Hematopoietic multipotent progenitor cell treated with erythropoietin and hydrocortisone succinate and interleukin-3 and kit ligand, for 8 days (in vitro differentiated cells): Measurements from ENCODE around the gene CALML3.

ENCODE experiments used
- DNase-seq: peaks from one replicate; pipeline ENCODE4 v3.0.0-alpha.2; 2015

Gene CALML3

DNA sequence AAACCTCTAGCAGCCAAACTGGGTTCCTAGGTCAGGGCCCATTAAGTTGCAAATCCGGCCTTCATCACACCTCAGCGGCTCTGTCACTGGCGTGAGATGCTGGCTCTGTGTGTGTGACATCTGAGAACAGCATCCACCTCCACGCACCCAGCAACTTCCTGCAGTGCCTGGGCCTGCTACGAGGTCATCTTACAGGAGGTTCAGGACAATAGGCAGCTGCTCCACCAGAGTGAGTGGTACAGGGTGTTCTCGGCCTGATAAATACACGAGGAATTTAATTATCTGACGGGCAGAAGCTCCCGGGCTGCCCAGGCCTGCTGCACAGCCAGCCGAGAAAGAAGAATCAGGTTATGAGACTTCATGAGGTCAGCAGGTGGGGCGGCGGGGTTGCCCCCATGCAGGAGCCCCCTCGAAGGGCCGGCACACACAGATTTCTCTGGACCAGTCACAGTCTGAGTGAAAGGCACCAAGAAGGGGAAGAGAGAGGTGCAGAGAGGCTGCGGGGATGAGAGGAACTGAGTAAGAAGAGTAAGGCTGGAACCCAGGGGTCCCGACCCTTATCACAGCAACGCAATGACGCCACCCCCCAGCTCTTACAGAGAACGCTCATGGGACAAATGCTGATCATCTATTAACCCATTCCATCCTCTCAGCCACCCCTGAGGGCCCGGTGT, 49.3 kb downstream of the CALML3 start:
- no peak for DNase-seq

- no peak for DNase-seq
These were observed 49.9 kb downstream of the CALML3 start for GRCh38 chr10:5574642-5575131.

GRCh38 chr10:5575144-5575481, 50.4 kb downstream of the CALML3 start:
- DNase-seq = no peak

GRCh38 chr10:5575482-5576153, 50.9 kb downstream of the CALML3 start:
- DNase-seq = no peak

- no peak for DNase-seq
These were observed 51.5 kb downstream of the CALML3 start for GRCh38 chr10:5576154-5576748.
